ENCODE measurements around the gene SSBP4. TPM values are rescaled to one million over a fixed set of nuclear protein-coding genes. Genes with fewer than 3 reads are reported as not detected.
A peak's percentile ranks its signal among the peaks of the same experiment; 100 is the strongest.

Gene SSBP4
- total and polyA plus RNA-seq, 9 of the 15 experiments (the other 6 are each of a cell fraction or from before 2014, with no cell fraction given), result 1.1 to 189 (median 39.0) TPM

DNA sequence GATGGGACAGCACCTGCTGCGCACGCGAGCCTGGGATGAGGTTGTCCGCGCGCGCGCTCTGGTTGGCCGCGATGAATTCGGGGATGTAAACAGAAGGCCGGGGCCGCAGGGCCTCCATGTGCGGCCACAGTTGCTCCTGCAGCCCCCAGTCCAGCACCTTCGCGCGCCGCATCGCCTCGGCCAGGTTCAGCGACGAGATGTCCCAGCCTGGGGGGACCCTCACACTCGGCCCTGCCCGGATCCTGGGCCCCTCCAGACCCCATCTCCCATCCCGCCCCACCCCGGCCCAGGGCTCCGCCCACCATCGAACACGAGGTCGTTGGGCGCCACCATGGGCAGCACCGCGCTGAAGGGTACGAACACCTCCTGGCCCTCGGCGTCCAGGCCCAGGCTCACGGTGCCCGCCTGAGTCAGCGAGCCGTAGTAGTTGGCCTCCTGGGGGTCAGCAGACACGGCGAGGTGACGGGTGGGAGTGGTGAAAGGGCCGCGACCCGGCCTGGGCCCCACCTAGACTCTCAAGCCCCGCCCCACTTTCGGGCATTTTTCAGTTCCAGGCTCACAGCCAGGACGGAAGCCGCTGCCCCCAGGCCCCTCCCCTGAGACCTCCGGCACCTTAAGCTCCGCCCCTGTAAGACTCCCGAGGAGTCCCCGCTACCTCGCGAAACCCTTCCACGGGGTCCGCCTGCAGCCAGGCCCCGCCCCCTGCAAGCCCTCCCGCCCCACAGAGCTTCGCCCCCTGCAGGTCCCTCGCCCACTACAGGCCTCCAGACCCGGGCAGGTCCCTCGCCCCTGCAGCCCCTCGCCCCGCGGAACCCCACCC lies 17.7 kb downstream of the SSBP4 start (continued):
- TF ChIP-seq, protein P1, sequence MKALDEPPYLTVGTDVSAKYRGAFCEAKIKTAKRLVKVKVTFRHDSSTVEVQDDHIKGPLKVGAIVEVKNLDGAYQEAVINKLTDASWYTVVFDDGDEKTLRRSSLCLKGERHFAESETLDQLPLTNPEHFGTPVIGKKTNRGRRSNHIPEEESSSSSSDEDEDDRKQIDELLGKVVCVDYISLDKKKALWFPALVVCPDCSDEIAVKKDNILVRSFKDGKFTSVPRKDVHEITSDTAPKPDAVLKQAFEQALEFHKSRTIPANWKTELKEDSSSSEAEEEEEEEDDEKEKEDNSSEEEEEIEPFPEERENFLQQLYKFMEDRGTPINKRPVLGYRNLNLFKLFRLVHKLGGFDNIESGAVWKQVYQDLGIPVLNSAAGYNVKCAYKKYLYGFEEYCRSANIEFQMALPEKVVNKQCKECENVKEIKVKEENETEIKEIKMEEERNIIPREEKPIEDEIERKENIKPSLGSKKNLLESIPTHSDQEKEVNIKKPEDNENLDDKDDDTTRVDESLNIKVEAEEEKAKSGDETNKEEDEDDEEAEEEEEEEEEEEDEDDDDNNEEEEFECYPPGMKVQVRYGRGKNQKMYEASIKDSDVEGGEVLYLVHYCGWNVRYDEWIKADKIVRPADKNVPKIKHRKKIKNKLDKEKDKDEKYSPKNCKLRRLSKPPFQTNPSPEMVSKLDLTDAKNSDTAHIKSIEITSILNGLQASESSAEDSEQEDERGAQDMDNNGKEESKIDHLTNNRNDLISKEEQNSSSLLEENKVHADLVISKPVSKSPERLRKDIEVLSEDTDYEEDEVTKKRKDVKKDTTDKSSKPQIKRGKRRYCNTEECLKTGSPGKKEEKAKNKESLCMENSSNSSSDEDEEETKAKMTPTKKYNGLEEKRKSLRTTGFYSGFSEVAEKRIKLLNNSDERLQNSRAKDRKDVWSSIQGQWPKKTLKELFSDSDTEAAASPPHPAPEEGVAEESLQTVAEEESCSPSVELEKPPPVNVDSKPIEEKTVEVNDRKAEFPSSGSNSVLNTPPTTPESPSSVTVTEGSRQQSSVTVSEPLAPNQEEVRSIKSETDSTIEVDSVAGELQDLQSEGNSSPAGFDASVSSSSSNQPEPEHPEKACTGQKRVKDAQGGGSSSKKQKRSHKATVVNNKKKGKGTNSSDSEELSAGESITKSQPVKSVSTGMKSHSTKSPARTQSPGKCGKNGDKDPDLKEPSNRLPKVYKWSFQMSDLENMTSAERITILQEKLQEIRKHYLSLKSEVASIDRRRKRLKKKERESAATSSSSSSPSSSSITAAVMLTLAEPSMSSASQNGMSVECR (CRISPR knock-in tag; IDR thresholded peaks at IDR 0.05), result 0 out of 2 replicates have a peak, but pooled peaks have one; percentile 5
- TF ChIP-seq NCOA6 (IDR thresholded peaks at IDR 0.05), result no peak
- TF ChIP-seq, protein P2, sequence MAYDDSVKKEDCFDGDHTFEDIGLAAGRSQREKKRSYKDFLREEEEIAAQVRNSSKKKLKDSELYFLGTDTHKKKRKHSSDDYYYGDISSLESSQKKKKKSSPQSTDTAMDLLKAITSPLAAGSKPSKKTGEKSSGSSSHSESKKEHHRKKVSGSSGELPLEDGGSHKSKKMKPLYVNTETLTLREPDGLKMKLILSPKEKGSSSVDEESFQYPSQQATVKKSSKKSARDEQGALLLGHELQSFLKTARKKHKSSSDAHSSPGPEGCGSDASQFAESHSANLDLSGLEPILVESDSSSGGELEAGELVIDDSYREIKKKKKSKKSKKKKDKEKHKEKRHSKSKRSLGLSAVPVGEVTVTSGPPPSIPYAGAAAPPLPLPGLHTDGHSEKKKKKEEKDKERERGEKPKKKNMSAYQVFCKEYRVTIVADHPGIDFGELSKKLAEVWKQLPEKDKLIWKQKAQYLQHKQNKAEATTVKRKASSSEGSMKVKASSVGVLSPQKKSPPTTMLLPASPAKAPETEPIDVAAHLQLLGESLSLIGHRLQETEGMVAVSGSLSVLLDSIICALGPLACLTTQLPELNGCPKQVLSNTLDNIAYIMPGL (CRISPR knock-in tag; IDR thresholded peaks at IDR 0.05), result no peak
- TF ChIP-seq, protein P3, sequence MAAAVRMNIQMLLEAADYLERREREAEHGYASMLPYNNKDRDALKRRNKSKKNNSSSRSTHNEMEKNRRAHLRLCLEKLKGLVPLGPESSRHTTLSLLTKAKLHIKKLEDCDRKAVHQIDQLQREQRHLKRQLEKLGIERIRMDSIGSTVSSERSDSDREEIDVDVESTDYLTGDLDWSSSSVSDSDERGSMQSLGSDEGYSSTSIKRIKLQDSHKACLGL (CRISPR knock-in tag; IDR thresholded peaks at IDR 0.05; ENCODE audit: borderline replicate concordance, poor library complexity, severe bottlenecking), result peak; percentile 43
- no peak for TF ChIP-seq CBX5 (IDR thresholded peaks at IDR 0.05; ENCODE audit: borderline replicate concordance, low read depth)

All from K562 (cell line).